Mesendoderm (in vitro differentiated cells): ENCODE data around the gene SCNM1.

Experiments used
- DNase-seq: peaks from one replicate; pipeline ENCODE4 v3.0.0; 2013
- H2AK5ac ChIP-seq: 2 replicates; pipeline ENCODE4 v1.6.1; 2013; ENCODE audit warnings: low read length, inconsistent platforms
- H2BK120ac ChIP-seq: 2 replicates; pipeline ENCODE4 v1.6.1; 2013; ENCODE audit warnings: low read depth, mild to moderate bottlenecking, low read length, moderate library complexity, mixed read lengths
- H2BK15ac ChIP-seq: replicated peaks from 2 replicates; pipeline ENCODE4 v1.6.1; 2013; ENCODE audit warnings: low read depth, mild to moderate bottlenecking, moderate library complexity
- H2BK5ac ChIP-seq: 2 replicates; pipeline ENCODE4 v1.6.1; 2013; ENCODE audit warnings: low read length, inconsistent platforms
- H3K18ac ChIP-seq: 2 replicates; pipeline ENCODE4 v1.6.1; 2013; ENCODE audit warnings: mild to moderate bottlenecking, low read length, mixed read lengths
- H3K23ac ChIP-seq: one replicate; pipeline ENCODE4 v1.6.1; 2013; ENCODE audit warnings: low read length
- H3K27ac ChIP-seq: 2 replicates; pipeline ENCODE4 v1.5.1; 2013; ENCODE audit warnings: low read depth, mild to moderate bottlenecking, inconsistent platforms, low read length, moderate library complexity
- H3K27me3 ChIP-seq: 2 replicates; pipeline ENCODE4 v1.6.1; 2013; ENCODE audit warnings: low read length, control low read depth, mild to moderate bottlenecking, inconsistent platforms; ENCODE audit not compliant: insufficient read depth, poor library complexity
- H3K36me3 ChIP-seq: 2 replicates; pipeline ENCODE4 v1.6.1; 2013; ENCODE audit warnings: low read length, inconsistent platforms; ENCODE audit not compliant: control insufficient read depth, insufficient read depth
- H3K4ac ChIP-seq: one replicate; pipeline ENCODE4 v1.6.1; 2013; ENCODE audit warnings: low read depth, mild to moderate bottlenecking, low read length, moderate library complexity
- H3K4me1 ChIP-seq: 2 replicates; pipeline ENCODE4 v1.6.1; 2013; ENCODE audit warnings: low read depth, low read length, inconsistent platforms; ENCODE audit not compliant: control insufficient read depth
- H3K4me2 ChIP-seq: 2 replicates; pipeline ENCODE4 v1.6.1; 2013; ENCODE audit warnings: low read length
- H3K4me3 ChIP-seq: 2 replicates; pipeline ENCODE4 v1.5.1; 2013; ENCODE audit warnings: mild to moderate bottlenecking, low read length
- H3K56ac ChIP-seq: one replicate; pipeline ENCODE4 v1.6.1; 2013; ENCODE audit warnings: low read length
- H3K79me1 ChIP-seq: 2 replicates; pipeline ENCODE4 v1.6.1; 2013; ENCODE audit warnings: low read length, inconsistent platforms
- H3K79me2 ChIP-seq: 2 replicates; pipeline ENCODE4 v1.6.1; 2013; ENCODE audit warnings: mild to moderate bottlenecking, low read length; ENCODE audit not compliant: control insufficient read depth, insufficient read depth
- H3K9ac ChIP-seq: 2 replicates; pipeline ENCODE4 v1.6.1; 2013; ENCODE audit warnings: low read length, inconsistent platforms
- H4K5ac ChIP-seq: one replicate; pipeline ENCODE4 v1.6.1; 2013; ENCODE audit warnings: low read length
- H4K8ac ChIP-seq: one replicate; pipeline ENCODE4 v1.6.1; 2013; ENCODE audit warnings: low read depth, mild to moderate bottlenecking, control low read depth, low read length, moderate library complexity
- WGBS: extraction: QIAGEN DNeasy Blood & Tissue Kit; methylation state at CpG from one replicate; pipeline ENCODE4 v1.1.7; 2013; ENCODE audit warnings: low lambda C conversion rate, missing lambda C conversion rate; ENCODE audit not compliant: insufficient coverage; ENCODE audit errors: extremely low coverage; 5-methylcytosine and 5-hydroxymethylcytosine counted together

Gene SCNM1

GRCh38 chr1:151165281-151165737 lies 635 bp upstream of the SCNM1 start:
- Histone ChIP-seq H4K5ac (no peak overlapping the region), H3K4ac (peak overlapping the region; percentile 10), H3K18ac (peak overlapping the region; percentile 81), H3K4me1 (no peaks in the 10 kb centered on the region), H2BK120ac (no peak overlapping the region), H3K36me3 (no peaks in the 10 kb centered on the region), H2AK5ac (no peak overlapping the region), H3K79me2 (no peaks in the 10 kb centered on the region), H4K8ac (peak overlapping the region; percentile 44), H2BK15ac (no peak overlapping the region), H3K27me3 (no peaks in the 10 kb centered on the region), H2BK5ac (no peak overlapping the region), H3K79me1 (no peaks in the 10 kb centered on the region), H3K4me2 (peak overlapping the region; percentile 41), H3K23ac (no peak overlapping the region), H3K4me3 (peak overlapping the region; percentile 42), H3K9ac (peak overlapping the region; percentile 72), H3K27ac (peak overlapping the region; percentile 39), H3K56ac (peak overlapping the region; percentile 83)
- peak; percentile 89 for DNase-seq
- WGBS: no CpG with 5 or more reads among the region's 15 CpGs

DNA sequence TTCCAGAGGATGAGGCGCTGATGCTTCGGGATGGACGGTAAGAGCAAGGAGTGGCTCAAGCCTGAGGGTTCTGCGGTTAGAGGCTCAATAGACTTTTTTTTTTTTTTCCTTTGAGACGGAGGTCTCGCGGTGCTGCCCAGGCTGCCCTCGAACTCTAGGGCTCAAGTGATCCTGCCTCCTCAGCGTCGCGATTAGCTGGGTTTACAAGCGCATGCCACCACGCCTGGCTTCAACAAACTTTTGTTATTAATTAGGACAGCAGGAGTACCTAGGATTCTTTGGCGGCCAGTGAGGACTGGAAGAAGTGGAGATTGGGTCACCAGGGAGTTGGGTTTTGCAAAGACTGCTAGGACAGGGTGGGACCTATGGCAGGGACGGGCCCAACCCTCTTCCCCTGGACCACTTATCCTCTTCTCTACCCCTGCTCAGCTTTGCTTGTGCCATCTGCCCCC lies 587 bp downstream of the SCNM1 start:
- DNase-seq: peak; percentile 71
- H3K79me1 ChIP-seq: no peaks in the 10 kb centered on the region
- peak overlapping the region; percentile 58 for H3K4me2 ChIP-seq
- H2BK15ac ChIP-seq: no peak overlapping the region
- no peaks in the 10 kb centered on the region for H3K27me3 ChIP-seq
- H3K4me3 ChIP-seq: peak overlapping the region; percentile 53
- no peak overlapping the region for H4K5ac ChIP-seq
- no peak overlapping the region for H2AK5ac ChIP-seq
- H3K56ac ChIP-seq: peak overlapping the region; percentile 79
- no peaks in the 10 kb centered on the region for H3K36me3 ChIP-seq
- H3K27ac ChIP-seq: no peak overlapping the region
- no peak overlapping the region for H4K8ac ChIP-seq
- H2BK120ac ChIP-seq: no peak overlapping the region
- H2BK5ac ChIP-seq: no peak overlapping the region
- peak overlapping the region; percentile 60 for H3K18ac ChIP-seq
- H3K4me1 ChIP-seq: no peaks in the 10 kb centered on the region
- WGBS: no CpG with 5 or more reads among the region's 15 CpGs
- peak overlapping the region; percentile 94 for H3K4ac ChIP-seq
- no peaks in the 10 kb centered on the region for H3K79me2 ChIP-seq
- H3K23ac ChIP-seq: no peak overlapping the region
- H3K9ac ChIP-seq: peak overlapping the region; percentile 75

- DNase-seq: no peak
- H3K4me2 ChIP-seq: no peak overlapping the region
- H3K23ac ChIP-seq: no peak overlapping the region
- no peaks in the 10 kb centered on the region for H3K79me1 ChIP-seq
- no peak overlapping the region for H2BK5ac ChIP-seq
- peak overlapping the region; percentile 79 for H3K56ac ChIP-seq
- no peak overlapping the region for H3K18ac ChIP-seq
- no peaks in the 10 kb centered on the region for H3K4me1 ChIP-seq
- H2BK120ac ChIP-seq: no peak overlapping the region
- H4K5ac ChIP-seq: no peak overlapping the region
- H4K8ac ChIP-seq: no peak overlapping the region
- no peaks in the 10 kb centered on the region for H3K79me2 ChIP-seq
- H3K36me3 ChIP-seq: no peaks in the 10 kb centered on the region
- peak overlapping the region; percentile 75 for H3K9ac ChIP-seq
- no peak overlapping the region for H2AK5ac ChIP-seq
- H3K4me3 ChIP-seq: no peak overlapping the region
- no CpG with 5 or more reads among the region's 6 CpGs for WGBS
- H2BK15ac ChIP-seq: no peak overlapping the region
- H3K27ac ChIP-seq: no peak overlapping the region
- no peak overlapping the region for H3K4ac ChIP-seq
- no peaks in the 10 kb centered on the region for H3K27me3 ChIP-seq
Measured at GRCh38 chr1:151167116-151167515, 1.2 kb downstream of the SCNM1 start.

DNA sequence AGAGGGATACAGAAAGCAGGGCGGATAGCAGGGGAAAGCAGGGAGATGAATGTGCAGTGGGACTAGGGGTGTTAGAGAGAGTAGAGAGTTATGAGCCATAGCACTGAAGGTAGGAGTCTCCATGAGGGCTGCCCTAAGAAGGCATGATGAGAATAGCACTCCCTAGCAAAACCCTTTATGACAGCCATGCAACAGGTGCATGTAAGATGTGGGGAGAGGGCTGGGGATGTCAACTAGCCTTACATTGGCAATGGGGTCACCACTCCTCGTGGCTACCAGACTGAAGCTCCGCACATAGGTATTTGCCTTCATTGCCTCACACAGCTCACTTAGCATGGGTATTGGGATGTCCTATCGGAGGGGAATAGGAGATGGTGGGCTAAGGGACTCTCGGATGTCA lies 5.2 kb downstream of the SCNM1 start:
- Histone ChIP-seq H3K4me2 (no peak overlapping the region), H3K56ac (no peak overlapping the region), H2BK5ac (no peak overlapping the region), H3K79me2 (no peaks in the 10 kb centered on the region), H3K79me1 (no peaks in the 10 kb centered on the region), H3K4me1 (no peaks in the 10 kb centered on the region), H4K8ac (no peak overlapping the region), H4K5ac (no peak overlapping the region), H3K27me3 (no peaks in the 10 kb centered on the region), H2BK15ac (no peak overlapping the region), H2BK120ac (no peak overlapping the region), H3K23ac (no peak overlapping the region), H3K4ac (no peak overlapping the region), H3K27ac (no peak overlapping the region), H3K9ac (no peak overlapping the region), H3K36me3 (peaks cover 1% of the 10 kb centered on the region), H3K4me3 (no peak overlapping the region), H2AK5ac (no peak overlapping the region), H3K18ac (no peak overlapping the region)
- DNase-seq: no peak
- WGBS: no CpG with 5 or more reads among the region's 5 CpGs

DNA sequence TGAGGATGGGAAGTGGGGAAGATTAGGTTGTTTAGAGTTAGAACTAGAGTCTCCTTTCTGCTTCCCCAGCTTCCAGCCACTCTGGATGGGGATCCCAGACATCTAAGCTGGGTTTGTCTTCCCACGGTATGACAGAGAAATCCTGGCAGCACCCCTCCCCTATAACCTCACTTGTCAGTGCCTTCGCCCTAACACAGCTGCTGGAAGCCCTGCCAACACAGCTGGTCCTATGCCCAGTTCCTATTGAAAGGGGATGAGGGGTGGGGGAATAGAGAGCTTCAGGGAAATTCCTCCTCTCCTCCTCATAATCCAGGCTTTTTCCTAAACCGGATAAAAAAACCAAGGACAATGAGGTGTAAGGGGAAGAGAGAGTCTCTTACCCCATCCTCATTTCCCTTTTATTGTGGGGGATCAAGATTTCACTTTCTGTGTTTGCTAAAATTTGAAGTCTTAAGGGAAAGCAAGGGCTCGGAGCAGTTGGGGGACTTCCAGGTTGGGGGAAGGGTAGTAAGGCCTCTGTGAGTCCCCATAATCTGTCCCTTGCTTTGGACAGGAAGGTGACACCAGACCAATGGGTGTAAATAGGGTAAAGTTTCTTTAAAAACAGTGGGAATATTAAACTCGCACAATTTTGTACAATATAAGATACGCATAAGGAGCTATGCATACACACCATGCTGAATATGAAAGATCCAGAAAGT lies 9.2 kb downstream of the SCNM1 start:
- no peak for DNase-seq

GRCh38 chr1:151175863-151176262 lies 9.9 kb downstream of the SCNM1 start, which contains the start of gene TMOD4:
TSS of gene TMOD4 (minus strand) at chr1:151175981. CDS start at chr1:151174875, 1,106 bp downstream.
- no peak within 1 kb of the TSS for H3K4ac ChIP-seq
- H2BK120ac ChIP-seq: no peak within 1 kb of the TSS
- H2AK5ac ChIP-seq: no peak within 1 kb of the TSS
- H4K8ac ChIP-seq: no peak within 1 kb of the TSS
- H3K4me2 ChIP-seq: no peak within 1 kb of the TSS
- no peak within 1 kb of the TSS for H3K27ac ChIP-seq
- no peaks in the 10 kb centered on the region for H3K27me3 ChIP-seq
- H3K4me3 ChIP-seq: no peak within 1 kb of the TSS
- no peak within 1 kb of the TSS for H3K18ac ChIP-seq
- no peak within 1 kb of the TSS for H4K5ac ChIP-seq
- H3K79me2 ChIP-seq: no peaks in the 10 kb centered on the region
- H3K4me1 ChIP-seq: no peaks in the 10 kb centered on the region
- no peaks in the 10 kb centered on the region for H3K79me1 ChIP-seq
- no CpG with 5 or more reads among the region's 4 CpGs for WGBS
- no peak within 1 kb of the TSS for H3K23ac ChIP-seq
- H3K9ac ChIP-seq: no peak within 1 kb of the TSS
- H2BK5ac ChIP-seq: no peak within 1 kb of the TSS
- no peak within 1 kb of the TSS for H3K56ac ChIP-seq
- peak; percentile 48 for DNase-seq
- no peak within 1 kb of the TSS for H2BK15ac ChIP-seq
- peaks cover 1% of the 10 kb centered on the region for H3K36me3 ChIP-seq

More for the DNA sequence above, 9.2 kb downstream of the SCNM1 start:
- Histone ChIP-seq H2BK15ac (no peak overlapping the region), H3K27me3 (no peaks in the 10 kb centered on the region), H3K27ac (no peak overlapping the region), H3K4ac (no peak overlapping the region), H3K56ac (no peak overlapping the region), H4K8ac (no peak overlapping the region), H3K23ac (no peak overlapping the region), H2BK5ac (no peak overlapping the region), H4K5ac (no peak overlapping the region), H3K18ac (no peak overlapping the region), H3K4me3 (no peak overlapping the region), H2BK120ac (no peak overlapping the region), H3K4me2 (no peak overlapping the region), H3K79me2 (no peaks in the 10 kb centered on the region), H3K9ac (no peak overlapping the region), H3K79me1 (no peaks in the 10 kb centered on the region), H3K4me1 (no peaks in the 10 kb centered on the region), H2AK5ac (no peak overlapping the region), H3K36me3 (peaks cover 1% of the 10 kb centered on the region)
- no CpG with 5 or more reads among the region's 6 CpGs for WGBS
